GM18520 (cell line): ENCODE results near the gene CTCF.

ENCODE experiments used
- ATAC-seq: cut with Tn5 transposase; IDR thresholded peaks from one replicate; pipeline ENCODE4 v1.9.1; 2021; ENCODE audit not compliant: unreplicated experiment

The CTCF gene

DNA sequence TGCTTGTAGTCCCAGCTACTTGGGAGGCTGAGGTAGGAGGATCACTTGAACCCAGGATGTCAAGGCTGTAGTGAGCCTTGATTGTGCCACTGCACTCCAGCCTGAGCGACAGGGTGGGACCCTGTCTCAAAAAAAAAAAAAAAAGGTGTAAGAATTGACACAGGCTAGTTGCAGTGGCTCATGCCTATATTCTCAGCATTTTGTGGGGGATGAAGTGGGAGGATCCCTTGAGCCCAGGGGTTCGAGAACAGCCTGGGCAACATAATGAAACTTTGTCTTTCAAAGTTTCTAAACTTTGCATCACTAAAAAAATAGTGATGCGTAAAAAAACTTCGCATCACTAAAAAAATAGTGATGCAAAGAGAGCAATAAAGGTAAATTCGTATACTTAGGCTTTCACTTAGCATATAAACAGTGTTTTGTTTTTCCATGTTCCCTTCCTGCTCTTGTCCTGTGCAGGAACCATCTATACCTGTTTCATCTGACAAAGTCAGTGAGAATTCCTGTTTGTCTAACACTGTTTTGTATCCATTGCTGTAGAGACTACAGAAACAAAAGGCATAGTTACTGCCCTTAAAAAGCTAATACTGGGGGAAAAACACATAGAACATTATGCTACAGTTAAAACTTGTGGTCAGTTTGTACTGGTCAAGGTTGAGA is 32.1 kb downstream of the CTCF start:
- no peak for ATAC-seq

DNA sequence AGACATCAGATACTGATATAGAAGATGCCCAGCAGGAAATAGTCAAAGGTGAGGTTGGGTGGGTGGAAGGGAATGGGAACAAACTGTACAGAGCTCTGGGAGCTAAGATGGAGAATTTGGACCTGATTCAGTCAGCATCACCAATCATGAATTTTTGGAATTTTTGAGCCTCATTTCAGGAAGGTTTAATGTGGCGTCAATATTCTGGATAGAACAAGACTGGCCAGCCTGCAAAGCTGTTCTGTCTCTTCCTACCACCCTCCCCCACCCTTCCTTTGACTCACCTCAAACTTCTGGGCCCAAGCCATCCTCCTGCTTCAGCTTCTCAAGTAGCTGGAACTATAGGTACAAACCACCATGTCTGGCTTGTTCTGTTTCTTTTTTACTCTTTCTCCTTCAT is 32.6 kb downstream of the CTCF start:
- ATAC-seq, result no peak

- no peak for ATAC-seq
Measured at GRCh38 chr16:67598527-67598926, 36.2 kb downstream of the CTCF start.

GRCh38 chr16:67605641-67606040 is 43.3 kb downstream of the CTCF start:
- ATAC-seq, result no peak

DNA sequence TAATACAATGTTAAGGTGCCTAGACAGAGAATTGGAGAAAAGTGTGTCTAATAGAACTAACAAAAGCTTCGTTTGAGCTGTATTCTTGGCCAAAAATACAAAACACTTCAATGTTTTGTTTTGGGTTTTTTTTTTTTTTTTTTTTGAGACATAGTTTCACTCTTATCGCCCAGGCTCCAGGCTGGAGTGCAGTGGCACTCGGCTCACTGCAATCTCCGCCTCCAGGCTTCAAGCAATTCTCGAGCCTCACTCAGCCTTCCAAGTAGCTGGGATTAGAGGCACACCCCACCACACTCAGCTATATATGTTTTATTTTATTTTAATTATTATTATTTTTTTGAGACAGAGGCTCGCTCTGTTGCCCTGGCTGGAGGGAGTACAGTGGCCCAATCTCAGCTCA is 44.3 kb downstream of the CTCF start:
- no peak for ATAC-seq

- no peak for ATAC-seq
Measured at GRCh38 chr16:67608364-67608763, 46.0 kb downstream of the CTCF start.

DNA sequence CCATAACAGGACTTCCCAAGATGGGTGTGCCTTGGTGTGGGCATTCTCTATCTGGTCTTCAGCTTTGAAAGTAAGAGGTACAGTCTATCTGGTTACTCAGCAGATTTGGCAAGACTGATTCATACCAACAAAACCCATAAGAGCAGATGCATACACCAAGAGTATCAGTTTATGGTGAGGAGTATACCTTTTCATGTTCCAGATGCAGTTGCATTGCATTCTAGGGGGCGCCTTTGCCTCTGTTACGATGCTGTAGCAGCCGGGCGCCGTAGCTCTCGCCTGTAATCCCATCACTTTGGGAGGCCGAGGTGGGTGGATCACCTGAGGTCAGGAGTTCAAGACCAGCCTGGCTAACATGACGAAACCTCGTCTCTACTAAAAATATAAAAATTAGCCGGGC is 51.5 kb downstream of the CTCF start:
- no peak for ATAC-seq

- ATAC-seq, result no peak
Measured at GRCh38 chr16:67628216-67628615, 65.9 kb downstream of the CTCF start.

GRCh38 chr16:67632415-67633172 is 70.3 kb downstream of the CTCF start:
- no peak for ATAC-seq

GRCh38 chr16:67636713-67637112 is 74.4 kb downstream of the CTCF start:
- no peak for ATAC-seq

DNA sequence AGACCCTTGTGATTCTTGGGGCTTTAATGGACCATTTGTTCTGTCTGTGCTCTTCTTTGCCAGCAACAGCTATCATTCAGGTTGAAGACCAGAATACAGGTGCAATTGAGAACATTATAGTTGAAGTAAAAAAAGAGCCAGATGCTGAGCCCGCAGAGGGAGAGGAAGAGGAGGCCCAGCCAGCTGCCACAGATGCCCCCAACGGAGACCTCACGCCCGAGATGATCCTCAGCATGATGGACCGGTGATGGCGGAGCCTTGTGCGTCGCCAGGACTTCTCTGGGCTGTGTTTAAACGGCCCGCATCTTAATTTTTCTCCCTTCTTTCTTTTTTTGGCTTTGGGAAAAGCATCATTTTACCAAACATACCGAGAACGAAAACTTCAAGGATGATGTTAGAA is 75.3 kb downstream of the CTCF start:
- ATAC-seq, result no peak

DNA sequence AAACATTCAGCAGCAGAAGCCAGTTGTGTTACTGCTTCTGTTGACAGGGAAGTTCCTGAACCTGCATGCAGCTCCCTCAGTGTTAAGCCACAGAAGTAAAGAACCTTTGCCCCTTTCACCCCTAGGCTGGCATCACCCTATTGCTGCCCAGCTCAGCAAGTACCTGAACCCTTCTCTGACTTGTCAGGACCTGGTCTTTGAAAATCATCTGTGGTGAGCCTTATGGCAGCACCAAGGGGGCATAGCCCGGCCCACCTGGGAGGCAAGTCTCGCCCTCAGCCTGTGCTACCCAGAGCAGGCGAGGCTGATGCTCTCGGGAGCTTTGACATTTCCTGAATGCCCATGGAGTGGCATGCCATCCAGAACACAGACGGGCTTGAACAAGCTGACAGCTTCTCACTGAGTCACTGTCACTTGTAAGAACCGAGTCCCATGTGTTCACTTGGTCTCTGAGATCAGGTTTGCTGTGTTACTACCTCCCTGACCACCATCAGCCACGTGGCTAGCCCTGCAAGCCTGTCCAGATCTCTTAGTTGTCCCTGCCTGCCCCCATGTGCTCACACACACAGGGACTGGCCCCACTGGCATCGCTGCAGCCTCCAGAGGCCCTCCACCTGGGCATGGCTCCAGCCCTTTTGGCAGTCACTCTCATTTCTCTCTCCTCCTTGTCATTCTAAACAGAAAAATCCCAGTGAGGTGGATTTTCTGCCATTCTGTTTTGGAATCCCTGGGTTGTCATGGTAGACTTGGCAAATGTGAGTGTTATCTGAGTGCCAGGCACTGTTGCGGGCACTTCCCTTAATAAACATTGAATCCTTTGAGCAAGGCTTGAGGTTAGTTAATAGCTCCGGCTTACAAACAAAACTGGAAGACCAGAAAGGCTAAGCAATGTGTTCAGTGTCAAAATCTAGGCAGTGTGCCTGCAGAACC is 79.7 kb downstream of the CTCF start:
- no peak for ATAC-seq

DNA sequence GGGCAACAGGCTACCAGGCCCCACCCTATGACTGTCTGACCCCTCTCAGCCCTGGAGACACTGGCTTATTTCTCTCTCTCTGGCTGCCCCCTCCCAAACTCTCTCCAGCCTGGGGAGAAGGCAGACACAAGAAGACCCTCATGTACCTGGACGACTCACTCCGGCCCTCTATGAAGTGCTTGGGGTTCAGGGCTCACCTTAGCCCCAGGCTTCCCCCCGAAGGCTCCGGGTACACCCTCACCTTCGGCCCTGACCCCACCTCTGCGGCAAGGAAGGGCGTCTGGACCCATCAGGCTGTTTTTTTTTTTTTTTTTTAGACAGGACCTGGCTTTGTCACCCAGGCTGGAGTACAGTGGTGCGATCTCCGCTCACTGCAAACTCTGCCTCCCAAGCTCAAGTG is 81.7 kb downstream of the CTCF start:
- ATAC-seq, result no peak

DNA sequence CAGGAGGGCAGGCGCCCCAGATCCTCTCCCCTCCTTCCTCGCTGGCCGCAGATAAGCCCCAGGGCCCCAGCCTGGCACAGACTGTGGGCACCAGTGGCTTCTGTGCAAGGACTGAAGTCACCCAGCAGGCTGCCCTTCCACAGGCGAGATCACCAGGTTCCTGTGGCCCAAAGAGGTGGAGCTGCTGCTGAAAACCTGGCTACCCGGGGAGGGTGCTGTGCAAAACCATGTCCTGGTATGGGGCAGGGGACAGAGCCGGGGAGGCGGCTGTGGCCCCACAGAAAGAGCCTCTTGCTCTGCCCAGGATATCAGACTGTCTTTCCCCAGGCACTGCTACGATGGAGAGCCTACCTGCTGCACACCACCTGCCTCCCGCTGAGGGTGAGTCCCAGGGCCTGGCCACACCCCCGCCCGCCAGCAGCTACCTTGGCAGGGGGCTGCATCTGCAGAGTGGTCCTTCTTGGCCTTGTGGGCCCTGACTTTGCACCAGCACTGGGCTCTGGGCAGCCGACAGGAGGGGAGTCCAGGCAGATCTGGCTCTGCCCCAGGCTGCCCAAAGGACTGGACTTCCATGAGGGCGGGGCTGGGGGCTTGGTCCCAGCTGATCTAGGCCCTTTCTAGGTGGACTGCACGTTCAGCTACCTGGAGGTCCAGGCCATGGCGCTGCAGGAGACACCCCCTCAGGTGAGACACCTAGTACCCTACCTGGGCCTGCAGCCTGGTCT is 83.2 kb downstream of the CTCF start:
- ATAC-seq, result no peak

GRCh38 chr16:67647111-67647651 is 84.9 kb downstream of the CTCF start:
- ATAC-seq, result no peak

DNA sequence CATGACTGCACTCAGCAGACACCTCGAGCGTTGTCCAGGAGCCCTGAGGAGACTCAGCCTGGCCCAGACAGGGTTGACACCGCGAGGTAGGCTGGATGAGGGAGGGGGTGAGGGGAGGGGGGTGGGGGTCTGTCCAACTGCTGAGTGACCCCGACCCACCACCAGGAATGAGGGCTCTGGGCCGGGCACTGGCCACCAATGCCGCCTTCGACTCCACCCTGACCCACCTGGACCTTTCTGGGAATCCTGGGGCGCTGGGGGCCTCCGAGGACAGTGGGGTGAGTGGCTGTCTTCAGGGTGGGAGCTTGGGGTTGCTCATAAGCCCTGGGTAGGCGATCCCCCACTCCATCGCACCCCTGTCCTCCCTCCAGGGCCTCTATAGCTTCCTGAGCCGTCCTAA is 85.4 kb downstream of the CTCF start:
- no peak for ATAC-seq

DNA sequence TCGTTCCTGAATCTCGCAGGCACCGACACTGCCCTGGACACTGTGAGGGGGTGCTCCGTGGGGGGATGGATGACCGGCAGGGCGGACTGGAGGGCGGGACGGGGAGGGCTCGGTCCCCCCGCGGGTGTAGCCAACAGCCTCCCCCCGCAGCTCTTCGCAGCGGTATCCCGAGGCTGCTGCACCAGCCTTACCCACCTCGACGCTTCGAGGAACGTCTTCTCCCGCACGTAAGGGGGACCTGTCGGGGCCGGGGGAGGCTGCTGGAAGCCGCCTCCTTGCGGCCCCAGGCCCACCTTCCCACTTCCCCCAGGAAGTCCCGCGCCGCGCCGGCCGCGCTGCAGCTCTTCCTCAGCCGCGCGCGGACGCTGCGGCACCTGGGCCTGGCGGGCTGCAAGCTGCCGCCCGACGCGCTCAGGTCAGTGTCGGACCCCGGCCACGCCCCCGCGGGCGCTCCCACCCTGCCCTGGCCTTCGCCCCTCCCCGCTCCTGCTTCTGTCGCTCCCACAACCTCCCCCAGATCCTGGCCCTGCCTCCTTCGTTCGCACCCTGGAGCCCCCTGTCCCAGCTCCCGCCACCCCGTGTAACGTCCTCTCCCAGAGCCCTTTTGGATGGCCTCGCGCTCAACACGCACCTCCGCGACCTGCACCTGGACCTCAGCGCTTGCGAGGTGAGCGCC is 85.9 kb downstream of the CTCF start:
- ATAC-seq, result no peak

GRCh38 chr16:67648764-67649407 is 86.6 kb downstream of the CTCF start:
- no peak for ATAC-seq

DNA sequence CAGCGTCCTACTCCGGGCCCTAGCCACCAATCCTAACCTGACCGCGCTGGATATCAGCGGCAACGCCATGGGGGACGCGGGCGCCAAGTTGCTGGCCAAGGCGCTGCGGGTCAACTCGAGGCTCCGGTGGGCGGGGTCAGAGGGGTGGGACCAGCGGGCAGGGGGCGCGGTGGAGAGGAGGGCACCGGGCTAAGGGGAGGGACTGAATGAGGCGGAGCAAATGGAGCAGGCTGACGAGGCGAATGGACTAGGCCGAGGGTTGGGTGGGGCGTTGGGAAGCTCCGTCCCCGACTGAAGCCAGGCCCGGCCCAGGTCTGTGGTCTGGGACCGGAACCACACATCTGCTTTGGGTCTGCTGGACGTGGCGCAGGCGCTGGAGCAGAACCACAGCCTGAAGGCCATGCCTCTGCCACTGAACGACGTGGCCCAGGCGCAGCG is 87.2 kb downstream of the CTCF start:
- ATAC-seq, result no peak

GRCh38 chr16:67650023-67650422 is 87.7 kb downstream of the CTCF start:
- ATAC-seq, result no peak
